NCI-H2227 (cell line): ENCODE data around the gene NAB1.
A peak's percentile ranks its signal among the peaks of the same experiment; 100 is the strongest.
"Not testable (repeated sequence)": the region's sequence is repeated elsewhere in the genome, so short reads cannot be mapped to it uniquely, and the experiment has no call there.

Experiments used
- DNase-seq: peaks from one replicate; lab custom pipeline; 2025; ENCODE audit not compliant: unreplicated experiment; lab: John Stamatoyannopoulos, UW

NAB1 gene

DNA sequence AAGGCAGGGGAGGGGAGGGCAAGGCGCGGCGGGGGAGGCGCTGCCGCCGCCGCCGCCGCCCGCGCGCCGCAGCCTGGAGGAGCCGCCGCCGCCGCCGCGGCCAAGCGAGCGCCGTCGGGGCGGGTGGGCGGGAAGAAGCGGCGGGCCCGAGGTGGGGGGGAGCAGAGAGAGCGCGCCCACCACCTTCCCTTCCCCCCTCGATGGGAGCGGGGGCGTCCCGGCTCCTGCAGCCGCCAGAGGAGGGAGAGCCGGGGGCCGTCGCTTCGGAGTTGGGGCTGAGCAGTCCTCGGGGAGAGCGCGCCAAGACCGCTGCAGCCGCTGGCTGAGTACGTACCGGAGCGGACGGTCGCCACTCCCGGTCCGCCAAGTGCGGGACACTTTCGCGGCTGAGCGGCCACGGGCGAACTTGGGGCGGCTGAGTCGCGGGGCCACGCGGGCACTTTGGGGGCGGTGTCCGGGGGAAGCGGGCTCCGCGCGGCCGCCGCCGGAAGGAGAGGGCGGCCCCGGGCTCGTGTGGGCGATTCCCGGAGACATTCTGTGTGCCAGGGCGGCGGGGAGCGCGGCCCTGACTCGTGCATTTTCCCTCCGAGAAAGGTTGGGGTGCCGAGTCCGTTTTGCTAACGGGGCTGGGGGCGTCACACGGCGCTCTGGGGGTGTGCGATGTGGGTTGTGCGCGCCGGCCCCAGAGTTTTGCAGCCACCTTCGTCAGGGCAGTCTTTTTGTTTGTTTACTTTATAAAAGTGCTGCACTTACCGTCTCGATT is at the start of gene NAB1:
NAB1 (plus strand) TSS at position 49 of the 763 bp plus-strand sequence. CDS start 10,094 bp downstream, outside the sequence.
- peak; percentile 90 for DNase-seq

DNA sequence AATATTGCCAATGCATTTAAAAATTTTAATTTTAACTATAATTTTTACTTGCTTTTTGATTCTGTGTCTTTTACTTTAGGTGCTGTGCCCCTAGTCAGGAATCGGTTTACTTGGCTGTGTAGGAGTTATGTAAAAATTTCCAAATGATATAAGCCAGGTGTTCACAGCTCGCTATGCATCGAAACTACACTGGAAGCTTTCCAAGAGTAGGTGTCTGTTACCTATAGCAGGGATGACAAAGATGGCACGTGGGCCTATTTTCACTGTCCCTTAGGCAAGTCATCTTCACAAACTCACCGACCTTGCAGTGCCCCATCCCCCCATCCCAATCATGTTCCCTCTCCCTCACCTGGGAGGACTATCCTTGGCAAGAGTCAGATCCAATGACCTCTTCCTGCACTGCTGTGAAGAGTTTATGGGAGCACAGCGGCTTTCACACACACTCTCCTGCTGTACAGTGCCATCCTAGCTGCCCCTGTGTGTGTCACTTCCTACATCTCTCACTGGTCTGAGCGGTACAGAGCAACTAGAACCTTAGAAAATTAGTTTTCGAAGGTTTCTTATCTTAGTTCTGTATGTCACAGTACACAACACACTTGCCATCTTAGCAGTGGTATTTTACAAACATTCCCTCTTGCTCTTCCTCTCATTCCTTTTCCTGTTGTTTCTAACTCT is 49.2 kb upstream of the NAB1 start:
- DNase-seq = no peak

DNA sequence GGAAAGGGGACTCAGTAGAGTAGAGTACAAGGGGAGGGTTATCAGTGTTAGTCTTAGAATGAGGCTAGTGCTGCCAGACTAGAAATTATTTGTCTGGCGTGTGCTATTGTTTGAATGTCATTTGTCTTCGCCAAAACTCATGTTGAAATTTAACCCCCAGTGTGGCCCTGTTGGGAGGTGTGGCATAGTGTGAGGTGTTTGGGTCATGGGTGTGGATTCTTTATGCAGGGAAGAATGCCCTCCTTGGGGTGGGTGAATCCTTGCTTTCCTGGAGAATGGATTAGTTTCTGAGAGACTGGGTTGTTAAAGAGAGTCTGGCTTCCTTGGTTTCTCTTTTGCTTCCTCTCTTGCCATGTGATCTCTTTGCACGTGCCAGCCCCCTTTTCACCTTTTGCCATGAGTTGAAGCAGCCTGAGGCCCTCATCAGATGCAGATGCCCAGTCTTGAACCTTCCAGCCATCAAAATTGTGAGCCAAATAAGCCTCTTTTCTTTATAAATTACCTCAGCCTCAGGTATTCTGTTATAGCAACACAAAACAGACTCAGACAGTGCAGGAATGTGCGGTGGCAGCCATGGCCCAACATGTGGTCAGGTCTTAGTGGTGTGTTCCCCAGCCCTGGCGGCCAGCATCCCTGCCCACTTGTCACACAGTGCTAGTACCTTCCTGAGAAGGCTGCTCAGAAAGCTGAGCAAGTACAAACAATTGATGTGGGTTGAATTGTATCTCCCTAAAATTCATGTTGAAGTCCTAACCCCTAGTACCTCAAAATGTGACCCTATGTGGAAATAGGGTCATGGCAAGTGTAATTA is 48.4 kb upstream of the NAB1 start:
- DNase-seq = no peak

- no peak for DNase-seq
Observed at GRCh38 chr2:190603374-190603773, 45.5 kb upstream of the NAB1 start.

DNA sequence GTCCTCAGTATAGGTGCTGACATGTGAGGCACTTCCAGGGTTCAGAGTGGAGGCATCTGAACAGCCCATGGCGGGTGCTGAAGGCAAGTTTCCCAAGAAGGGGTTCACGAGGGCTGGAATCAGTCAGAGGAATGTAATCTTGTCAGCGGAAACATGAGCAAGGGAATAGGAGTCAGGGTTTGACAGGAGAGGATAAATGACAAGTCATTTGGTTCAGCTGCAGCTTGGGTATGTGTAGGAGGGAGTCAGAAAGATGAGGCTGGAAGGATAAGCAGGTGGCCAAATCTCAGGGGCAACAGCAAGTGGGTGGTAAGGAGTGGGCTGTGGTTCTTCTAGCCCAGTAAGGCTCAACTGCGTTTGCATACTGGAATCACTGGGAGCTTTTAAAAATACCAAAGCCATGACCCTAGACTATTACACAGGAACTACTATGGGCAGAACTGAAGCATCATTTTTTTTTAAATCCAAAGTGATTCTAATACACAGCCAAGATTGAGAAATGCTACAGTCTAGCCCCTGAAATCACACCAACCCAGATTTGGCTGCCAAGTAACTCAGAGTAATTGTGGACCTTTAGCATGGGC is 41.8 kb upstream of the NAB1 start:
- no peak for DNase-seq

DNA sequence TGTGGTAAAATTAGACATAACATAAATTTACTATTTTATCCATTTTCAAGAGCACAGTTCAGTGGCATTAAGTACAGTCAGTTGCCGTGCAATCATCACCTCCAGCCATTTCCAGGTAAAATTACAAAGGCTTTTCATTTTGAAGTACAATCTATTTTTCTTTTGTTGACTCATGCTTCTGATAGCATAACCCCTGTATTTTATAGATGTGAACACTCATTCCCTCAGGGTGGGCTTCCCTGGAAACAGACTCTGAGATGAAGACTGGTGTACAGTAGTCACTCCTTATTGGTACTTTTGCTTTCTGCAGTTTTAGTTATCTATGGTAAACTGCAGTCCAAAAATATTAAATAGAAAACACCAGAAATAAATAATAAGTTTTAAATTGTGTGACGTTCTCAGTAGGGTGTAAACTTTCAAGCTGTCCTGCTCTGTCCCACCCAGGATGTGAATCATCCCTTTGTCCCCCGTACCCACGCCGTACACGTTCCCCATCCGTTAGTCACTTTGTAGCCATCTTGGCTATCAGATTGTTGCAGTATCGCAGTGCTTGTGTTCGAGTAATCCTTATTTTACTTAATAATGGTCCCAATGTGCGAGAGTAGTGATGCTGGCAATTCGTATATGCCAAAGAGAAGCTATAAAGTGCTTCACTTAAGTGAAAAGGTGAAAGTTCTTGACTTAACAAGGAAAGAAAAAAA is 41.1 kb upstream of the NAB1 start:
- DNase-seq = peak; percentile 17

DNA sequence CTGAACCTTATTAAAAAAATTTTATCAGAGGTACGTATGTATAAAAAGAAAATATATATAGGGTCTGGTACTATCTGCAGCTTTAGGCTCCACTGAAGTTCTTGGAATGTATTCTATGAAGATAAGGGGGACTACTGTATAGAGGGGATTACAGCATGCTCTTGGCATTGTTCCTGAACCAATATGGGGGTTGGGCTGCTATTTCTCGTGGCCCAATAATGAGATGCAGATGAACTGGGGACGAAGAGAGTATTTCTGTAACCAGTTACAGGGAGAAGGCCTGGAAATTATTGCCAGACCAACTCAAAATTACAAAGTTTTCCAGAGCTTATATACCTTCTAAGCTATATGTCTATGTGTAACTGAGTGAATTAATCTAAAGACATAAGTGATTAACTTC is 40.0 kb upstream of the NAB1 start:
- DNase-seq = not testable (repeated sequence)

DNA sequence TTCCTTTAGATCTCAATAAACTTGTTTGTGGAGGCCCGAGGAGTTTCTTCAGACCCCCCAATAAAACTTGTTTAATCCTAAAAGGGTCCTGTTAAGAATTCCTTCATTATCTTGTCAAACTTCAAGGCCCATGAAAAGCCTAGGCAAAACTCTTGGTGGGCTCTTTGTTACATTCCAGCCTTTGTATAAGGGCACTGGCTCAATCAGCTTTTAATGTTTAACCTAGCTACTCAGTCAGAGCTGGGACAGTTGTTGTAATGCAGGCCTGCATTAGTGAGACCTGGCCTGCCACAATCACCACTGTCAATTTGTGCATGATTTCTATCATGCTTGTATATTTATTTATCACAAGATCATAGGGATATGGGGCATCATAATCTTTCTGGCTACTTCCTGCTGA is 39.5 kb upstream of the NAB1 start:
- not testable (repeated sequence) for DNase-seq

DNA sequence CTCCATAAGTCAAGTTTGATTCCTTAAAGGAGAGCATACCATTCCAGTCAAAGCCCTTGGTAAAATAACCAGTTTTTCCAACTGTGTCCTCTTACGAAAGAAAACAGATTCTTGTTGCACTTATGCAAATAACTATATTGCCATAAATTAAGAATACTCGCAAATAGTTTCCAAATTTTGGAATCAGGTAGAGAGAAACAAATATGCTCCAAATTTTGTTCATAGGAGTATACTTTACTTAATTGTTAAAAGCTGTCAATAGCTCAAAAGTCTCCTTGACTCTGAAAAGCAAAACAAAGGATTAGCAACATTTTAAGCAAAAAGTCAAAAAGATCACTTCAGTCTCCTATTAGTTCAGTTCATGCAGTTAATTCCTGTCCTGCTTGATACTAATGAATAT is 38.4 kb upstream of the NAB1 start:
- not testable (repeated sequence) for DNase-seq

DNA sequence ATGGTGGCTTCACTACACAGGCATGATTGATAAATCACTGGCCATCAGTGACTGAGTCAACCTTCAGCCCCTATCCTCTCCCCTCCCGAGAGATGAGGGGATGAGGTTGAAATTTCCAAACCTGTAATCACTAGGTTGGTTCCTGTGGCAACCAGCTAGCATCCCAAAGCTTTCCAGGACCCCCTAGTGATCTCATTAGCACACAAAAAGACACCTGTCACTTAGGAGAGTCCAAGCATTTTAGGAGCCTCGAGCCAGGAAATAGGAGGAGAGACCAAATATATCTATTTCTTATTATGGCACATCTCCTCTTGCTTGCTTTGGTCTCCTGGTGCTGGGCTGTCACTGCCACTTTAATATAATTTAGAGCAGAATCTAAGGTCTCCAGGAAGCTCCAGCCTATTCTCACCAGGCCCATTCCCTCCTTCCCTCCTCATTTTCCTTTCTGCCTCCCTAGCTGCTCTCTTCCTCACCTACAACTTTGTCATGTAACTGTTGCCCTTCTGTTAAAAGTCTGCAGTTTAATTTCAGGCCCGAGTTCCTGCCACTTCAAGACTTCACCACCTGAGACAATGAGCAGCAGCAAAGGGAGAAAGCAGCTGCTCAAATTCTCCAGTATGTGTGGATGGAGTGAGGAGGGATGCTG is 33.2 kb upstream of the NAB1 start:
- DNase-seq = peak; percentile 56

- DNase-seq = no peak
Observed at GRCh38 chr2:190618030-190618429, 30.9 kb upstream of the NAB1 start.

GRCh38 chr2:190625691-190626090 is 23.2 kb upstream of the NAB1 start:
- no peak for DNase-seq

DNA sequence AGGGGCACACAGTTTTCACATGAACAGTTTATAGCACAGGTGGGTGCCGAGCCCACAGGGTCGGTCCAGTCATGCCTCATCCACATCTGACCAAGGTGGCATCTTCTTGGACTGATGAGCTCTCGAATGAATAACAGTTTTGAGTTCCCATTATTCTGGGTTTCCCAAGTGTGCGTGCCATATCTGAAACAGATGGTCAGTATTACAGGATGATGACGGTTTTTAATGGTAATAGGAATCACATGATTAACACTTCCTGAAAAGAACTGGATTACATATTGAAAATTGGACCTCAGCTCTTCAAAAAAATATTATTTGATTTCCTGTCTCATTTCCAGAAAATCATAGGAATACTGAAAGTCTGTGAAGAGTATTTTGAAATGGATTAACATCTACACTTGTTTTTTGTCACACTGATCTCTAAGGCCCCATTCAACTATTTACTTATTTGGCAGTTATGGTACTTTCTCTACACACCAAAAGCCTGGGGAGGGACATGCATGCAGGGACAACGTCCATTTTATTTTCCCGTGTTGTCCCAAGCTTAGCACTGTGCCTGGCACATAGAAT is 22.2 kb upstream of the NAB1 start:
- DNase-seq = no peak

- DNase-seq = peak; percentile 91
Observed at GRCh38 chr2:190627448-190628412, 21.2 kb upstream of the NAB1 start.

DNA sequence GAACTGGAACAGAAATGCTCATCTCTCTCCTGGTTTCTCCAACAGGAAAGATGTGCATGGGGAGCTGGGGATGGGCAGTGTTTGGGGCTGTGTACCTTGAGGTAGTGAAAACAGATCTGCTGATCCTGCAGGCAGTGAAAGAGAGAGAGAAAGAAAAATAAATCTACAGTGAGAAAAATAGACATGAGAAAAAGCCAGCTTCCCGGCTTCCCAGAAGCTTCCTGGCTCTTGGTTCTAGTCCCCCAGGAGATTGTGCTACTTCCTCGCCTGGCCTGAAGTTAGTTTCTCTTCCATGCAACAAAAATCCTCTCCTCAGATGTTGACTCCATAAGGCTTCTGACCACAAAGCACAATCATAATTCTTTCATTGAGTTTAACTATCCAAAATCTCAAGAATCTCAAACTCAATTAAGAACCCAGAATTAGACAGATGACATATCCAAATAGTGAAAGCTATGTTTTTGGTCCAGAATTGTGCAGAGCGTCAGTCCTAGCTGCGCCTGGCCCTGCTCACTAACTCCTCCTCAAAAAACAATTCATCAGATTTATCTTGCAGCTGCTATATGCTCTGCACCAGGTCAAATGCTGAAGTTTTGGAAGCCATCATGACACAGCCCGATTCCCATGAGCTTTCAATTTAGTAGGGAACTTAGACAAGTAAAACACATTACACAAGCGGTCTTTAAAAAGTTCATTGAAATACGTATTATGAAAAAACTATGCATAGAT is 20.1 kb upstream of the NAB1 start:
- no peak for DNase-seq

DNA sequence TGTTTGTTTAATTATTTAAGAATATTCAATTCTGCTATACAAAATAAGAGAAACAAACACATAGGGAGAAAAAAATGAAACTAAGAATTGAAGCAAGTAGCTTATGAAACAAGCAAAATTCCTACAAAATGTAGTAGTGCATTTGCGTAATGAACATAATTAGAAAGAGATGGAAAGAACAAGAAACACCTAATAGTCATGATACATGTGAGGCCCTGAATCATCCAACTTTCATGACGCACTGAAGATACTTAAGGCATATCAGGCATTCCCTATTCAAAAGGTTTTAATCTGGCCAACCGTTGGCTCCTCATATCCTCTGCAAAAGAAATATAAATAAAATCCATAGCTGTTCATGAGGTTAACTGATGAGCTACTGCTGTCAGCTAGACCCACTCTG is 14.5 kb upstream of the NAB1 start:
- no peak for DNase-seq

GRCh38 chr2:190635781-190636180 is 13.1 kb upstream of the NAB1 start:
- DNase-seq = no peak

DNA sequence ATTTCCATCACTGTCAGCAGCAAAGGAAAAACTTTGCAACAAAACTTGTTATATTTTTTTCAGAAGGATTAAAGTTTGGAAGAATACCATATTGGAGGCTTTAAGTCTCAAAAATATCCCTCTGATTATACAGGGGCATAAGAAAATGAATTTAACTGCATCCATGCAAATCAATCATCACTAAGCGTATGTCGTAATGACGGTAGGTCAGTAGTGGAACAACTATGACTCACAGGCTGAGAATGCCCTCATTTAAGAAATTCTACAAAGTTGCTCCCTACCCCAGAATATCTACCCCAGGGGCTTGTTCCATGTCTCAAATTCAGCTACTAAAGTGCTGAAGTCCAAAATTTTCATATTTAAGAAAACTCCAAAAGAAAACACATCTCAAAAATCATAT is 12.5 kb upstream of the NAB1 start:
- DNase-seq = no peak
